Measurements from ENCODE around the gene PDPK1.

PDPK1 gene

DNA sequence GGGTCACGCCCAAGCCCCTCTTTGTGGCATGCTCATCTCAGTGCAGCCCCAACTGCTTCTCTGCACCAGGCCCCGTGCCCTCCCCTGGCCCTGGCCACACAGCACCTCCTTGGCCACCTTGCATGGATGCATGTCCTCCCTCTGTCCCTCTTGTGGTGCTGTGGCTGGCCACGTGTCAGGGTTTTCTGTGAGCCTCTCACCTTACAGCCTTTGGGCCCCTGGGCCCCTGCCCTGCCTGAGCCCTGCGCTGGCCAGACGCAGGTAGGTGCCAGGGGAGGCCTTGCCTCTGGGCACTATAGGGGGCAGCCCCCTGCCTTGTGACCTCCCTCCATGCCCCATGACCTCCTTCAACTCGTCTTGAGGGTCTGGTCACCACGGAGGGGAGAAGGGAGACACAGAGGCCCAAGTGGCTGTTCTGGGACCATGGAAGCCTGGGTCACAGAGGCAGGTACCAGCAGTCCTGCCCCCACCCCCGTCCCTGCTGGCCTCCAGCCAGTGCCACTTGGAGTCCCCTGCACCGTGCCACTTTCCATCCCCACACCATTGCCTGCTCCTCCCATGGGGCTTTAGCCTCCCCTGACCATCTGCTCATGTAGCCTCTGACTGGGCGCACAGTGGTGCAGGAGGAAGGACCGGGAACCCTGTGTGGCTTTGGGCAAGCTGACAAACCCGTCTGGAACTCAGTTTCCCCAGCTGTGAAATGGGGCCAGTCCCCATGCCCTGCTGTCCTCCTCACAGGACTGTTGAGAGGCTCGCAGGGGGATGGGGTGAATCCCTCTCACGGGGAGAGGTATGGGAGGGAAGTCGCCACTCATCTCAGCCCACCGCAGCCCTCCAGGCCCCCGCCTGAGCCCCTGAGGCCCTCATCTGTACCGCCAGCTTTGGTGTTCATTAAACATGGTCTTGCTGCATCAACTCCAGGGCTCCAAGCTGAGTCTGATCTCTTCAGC is 35.6 kb upstream of the PDPK1 start:
- Histone ChIP-seq H3K27me3 (ENCODE audit: insufficient read depth, low read length) (no peaks in the 10 kb centered on the region), H3K36me3 (ENCODE audit: insufficient read depth, low read length) (no peaks in the 10 kb centered on the region), H3F3A (ENCODE audit: insufficient read depth, low read length) (no peaks in the 10 kb centered on the region), H2AFZ (ENCODE audit: low read length) (no peak overlapping the region), H3K9ac (ENCODE audit: low read length) (no peak overlapping the region), H4K20me1 (ENCODE audit: insufficient read depth, low read length) (no peaks in the 10 kb centered on the region), H3K4me1 (ENCODE audit: insufficient read depth, low read length, severe bottlenecking) (peaks cover 22% of the 10 kb centered on the region), H3K79me2 (ENCODE audit: insufficient read depth, low read length) (no peaks in the 10 kb centered on the region), H3K4me3 (ENCODE audit: low read depth, low read length, poor library complexity, severe bottlenecking) (no peak overlapping the region), H3K9me3 (ENCODE audit: low read length) (no peaks in the 10 kb centered on the region), H3K27ac (ENCODE audit: low read depth, low read length, poor library complexity, severe bottlenecking) (no peak overlapping the region), H3K4me2 (ENCODE audit: low read length) (no peak overlapping the region), H3K9me2 (ENCODE audit: low read depth, low read length) (no peaks in the 10 kb centered on the region)
- no peak for TF ChIP-seq EZH2 (IDR thresholded peaks at IDR 0.05; ENCODE audit: borderline replicate concordance, low read length)
- TF ChIP-seq, protein P1, sequence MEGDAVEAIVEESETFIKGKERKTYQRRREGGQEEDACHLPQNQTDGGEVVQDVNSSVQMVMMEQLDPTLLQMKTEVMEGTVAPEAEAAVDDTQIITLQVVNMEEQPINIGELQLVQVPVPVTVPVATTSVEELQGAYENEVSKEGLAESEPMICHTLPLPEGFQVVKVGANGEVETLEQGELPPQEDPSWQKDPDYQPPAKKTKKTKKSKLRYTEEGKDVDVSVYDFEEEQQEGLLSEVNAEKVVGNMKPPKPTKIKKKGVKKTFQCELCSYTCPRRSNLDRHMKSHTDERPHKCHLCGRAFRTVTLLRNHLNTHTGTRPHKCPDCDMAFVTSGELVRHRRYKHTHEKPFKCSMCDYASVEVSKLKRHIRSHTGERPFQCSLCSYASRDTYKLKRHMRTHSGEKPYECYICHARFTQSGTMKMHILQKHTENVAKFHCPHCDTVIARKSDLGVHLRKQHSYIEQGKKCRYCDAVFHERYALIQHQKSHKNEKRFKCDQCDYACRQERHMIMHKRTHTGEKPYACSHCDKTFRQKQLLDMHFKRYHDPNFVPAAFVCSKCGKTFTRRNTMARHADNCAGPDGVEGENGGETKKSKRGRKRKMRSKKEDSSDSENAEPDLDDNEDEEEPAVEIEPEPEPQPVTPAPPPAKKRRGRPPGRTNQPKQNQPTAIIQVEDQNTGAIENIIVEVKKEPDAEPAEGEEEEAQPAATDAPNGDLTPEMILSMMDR (IDR thresholded peaks at IDR 0.05; ENCODE audit: low read length), result no peak

DNA sequence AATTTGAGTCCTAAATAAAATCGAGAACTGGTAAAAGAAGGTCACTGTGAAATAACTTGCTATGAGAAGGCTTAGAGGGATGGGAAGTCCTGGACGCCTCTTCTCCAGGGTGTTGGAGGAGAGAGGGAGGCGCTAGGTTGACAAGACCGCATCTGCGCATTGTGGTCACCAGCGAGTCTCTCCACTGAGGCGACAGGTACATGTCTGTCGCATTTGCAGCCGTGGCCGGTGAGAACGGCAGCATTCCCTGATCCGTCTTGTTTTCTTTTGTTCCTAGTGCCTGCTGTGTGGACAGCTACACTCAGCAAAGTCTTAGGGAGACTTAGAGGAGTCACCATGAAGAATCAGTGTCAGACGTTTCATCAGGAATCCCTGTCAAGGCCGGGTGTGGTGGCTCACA is 32.1 kb upstream of the PDPK1 start:
- H2AFZ ChIP-seq (ENCODE audit: low read length), result no peak overlapping the region
- no peak for TF ChIP-seq EZH2 (IDR thresholded peaks at IDR 0.05; ENCODE audit: borderline replicate concordance, low read length)
- TF ChIP-seq, protein P1 (IDR thresholded peaks at IDR 0.05; ENCODE audit: low read length), result no peak
- no peak overlapping the region for H3K4me2 ChIP-seq (ENCODE audit: low read length)
- no peaks in the 10 kb centered on the region for H3K9me3 ChIP-seq (ENCODE audit: low read length)
- H3K27me3 ChIP-seq (ENCODE audit: insufficient read depth, low read length), result no peaks in the 10 kb centered on the region
- no peak overlapping the region for H3K9ac ChIP-seq (ENCODE audit: low read length)
- no peaks in the 10 kb centered on the region for H3K36me3 ChIP-seq (ENCODE audit: insufficient read depth, low read length)
- H3F3A ChIP-seq (ENCODE audit: insufficient read depth, low read length), result no peaks in the 10 kb centered on the region
- H3K27ac ChIP-seq (ENCODE audit: low read depth, low read length, poor library complexity, severe bottlenecking), result no peak overlapping the region
- no peak overlapping the region for H3K4me3 ChIP-seq (ENCODE audit: low read depth, low read length, poor library complexity, severe bottlenecking)
- no peaks in the 10 kb centered on the region for H4K20me1 ChIP-seq (ENCODE audit: insufficient read depth, low read length)
- H3K79me2 ChIP-seq (ENCODE audit: insufficient read depth, low read length), result no peaks in the 10 kb centered on the region
- peaks cover 27% of the 10 kb centered on the region for H3K4me1 ChIP-seq (ENCODE audit: insufficient read depth, low read length, severe bottlenecking)
- H3K9me2 ChIP-seq (ENCODE audit: low read depth, low read length), result no peaks in the 10 kb centered on the region

DNA sequence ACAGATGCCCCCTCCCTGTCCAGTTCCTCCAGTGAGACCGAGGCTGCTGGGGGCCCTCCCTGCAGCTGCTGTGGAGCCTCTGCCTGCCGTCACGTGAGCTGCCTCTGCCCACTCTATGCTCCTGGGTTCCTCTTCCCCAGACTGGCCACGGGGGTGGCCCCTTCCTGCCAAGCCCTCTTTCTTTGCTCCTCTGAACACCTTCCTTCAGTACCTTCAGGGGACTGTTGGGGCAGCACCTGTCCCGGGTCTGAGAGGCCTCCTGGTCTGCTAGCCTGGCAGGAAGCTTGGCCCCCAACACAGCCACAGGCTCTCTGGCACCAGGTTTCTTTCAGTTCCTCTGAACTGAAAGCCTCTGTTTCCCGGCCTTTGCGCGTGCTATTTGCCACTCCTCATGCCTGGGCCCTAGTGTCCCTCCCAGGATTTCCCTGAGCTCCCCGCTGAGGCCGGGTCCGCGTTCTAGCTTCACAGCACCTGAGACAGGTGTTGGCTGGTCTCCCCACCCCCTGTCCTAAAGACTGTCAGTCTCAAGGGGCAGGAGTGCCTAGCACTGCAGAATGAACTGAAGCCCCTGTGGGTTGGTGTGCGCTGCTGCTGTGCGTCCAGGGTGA is 30.7 kb upstream of the PDPK1 start:
- H3K4me1 ChIP-seq (ENCODE audit: insufficient read depth, low read length, severe bottlenecking), result peaks cover 23% of the 10 kb centered on the region
- H3K27ac ChIP-seq (ENCODE audit: low read depth, low read length, poor library complexity, severe bottlenecking), result no peak overlapping the region
- no peaks in the 10 kb centered on the region for H3K79me2 ChIP-seq (ENCODE audit: insufficient read depth, low read length)
- H3K4me2 ChIP-seq (ENCODE audit: low read length), result no peak overlapping the region
- H3K9me2 ChIP-seq (ENCODE audit: low read depth, low read length), result no peaks in the 10 kb centered on the region
- no peak overlapping the region for H3K9ac ChIP-seq (ENCODE audit: low read length)
- TF ChIP-seq, protein P1 (IDR thresholded peaks at IDR 0.05; ENCODE audit: low read length), result no peak
- TF ChIP-seq EZH2 (IDR thresholded peaks at IDR 0.05; ENCODE audit: borderline replicate concordance, low read length), result no peak
- no peak overlapping the region for H3K4me3 ChIP-seq (ENCODE audit: low read depth, low read length, poor library complexity, severe bottlenecking)
- H3F3A ChIP-seq (ENCODE audit: insufficient read depth, low read length), result no peaks in the 10 kb centered on the region
- H4K20me1 ChIP-seq (ENCODE audit: insufficient read depth, low read length), result no peaks in the 10 kb centered on the region
- H2AFZ ChIP-seq (ENCODE audit: low read length), result no peak overlapping the region
- H3K36me3 ChIP-seq (ENCODE audit: insufficient read depth, low read length), result no peaks in the 10 kb centered on the region
- no peaks in the 10 kb centered on the region for H3K27me3 ChIP-seq (ENCODE audit: insufficient read depth, low read length)
- no peaks in the 10 kb centered on the region for H3K9me3 ChIP-seq (ENCODE audit: low read length)

All from OCI-LY1 (cell line).